ENCODE data around the gene RTN4RL2. TPM values are rescaled to one million over a fixed set of nuclear protein-coding genes. Genes with fewer than 3 reads are reported as not detected.

RTN4RL2 gene
- 0.13 TPM in 1 of 2 replicates, not detected in the other for total RNA-seq

DNA sequence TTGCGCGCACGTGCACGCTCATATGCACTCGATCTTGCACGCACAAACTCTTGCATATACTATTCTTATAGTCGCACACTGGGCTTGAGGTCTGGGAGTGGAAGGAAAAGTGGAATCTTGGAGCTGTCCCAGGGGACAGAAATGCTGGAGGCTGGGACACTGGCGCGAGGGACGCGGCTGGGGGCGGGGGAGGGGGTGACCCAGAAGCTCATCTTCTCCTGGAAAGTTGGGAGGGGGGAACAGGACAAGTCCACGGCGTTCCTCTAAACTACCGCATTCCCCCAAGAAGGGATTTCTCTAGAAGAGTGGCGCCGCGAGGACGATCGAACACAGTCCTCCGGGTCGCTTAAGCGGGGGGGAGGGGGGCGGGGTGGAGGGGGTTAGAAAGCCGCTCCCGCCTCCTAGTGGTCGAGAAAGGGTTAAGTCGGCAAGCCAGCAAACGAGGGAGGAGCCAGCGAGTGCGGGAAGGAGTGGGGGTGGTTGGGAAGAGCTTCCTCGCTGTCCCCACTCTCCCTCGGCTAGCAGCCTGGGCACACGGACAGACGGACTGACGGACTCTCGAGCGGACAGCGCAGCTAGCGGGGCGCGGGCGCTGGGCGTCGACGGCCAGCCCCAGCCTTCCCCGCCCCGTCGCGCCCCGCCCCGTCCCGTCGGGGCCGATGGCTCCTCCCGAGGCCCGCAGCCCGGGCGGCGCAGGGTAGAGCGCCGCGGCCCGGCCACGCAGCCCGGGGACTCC, at the start of gene RTN4RL2:
Gene RTN4RL2 (plus strand): TSS at position 507 of the 736 bp plus-strand sequence. CDS start 338 bp downstream, outside the sequence.

DNA sequence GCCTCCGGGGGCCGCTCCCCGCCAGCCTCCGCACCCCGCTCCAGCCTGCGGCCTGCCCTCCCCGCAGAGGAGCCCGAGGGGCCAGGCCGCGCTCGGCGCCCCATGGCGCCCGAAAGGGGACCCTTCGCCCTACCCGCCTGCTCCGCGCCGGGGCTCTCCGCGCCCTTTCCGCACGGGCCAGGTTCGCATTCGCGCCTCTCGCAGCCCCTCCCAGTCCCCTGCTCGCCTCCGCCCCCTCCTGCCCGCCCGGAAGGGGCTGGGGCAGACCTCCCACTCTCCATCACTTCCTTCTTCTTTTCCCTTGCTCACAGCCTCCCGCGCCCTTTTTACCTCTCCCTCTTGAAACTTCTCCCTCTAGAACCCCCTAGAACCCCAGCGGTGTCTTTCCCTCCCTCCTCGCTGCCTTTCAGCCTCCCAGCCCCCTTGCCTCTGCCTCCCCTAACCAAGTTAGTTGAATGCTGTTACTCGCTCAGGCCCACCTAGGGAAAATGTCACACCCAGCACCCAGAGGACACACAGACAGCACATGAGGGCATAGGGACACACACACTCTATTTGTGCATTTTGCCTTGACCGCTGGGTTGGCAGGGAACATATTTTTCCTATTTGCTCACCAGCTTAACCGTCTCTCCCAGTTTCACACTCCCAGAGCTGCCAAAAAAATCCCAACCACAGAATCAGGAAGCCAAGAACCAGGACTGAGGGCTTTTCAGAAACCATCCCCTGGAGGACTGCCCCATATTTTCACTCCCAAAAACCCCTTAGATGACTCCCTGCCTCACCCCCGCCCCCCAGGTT, 33.2 kb upstream of the RTN4RL2 start, which contains the start of gene SLC43A3:
Gene SLC43A3 (minus strand): TSS at position 193 of the 798 bp plus-strand sequence. CDS start 949 bp downstream, outside the sequence.

DNA sequence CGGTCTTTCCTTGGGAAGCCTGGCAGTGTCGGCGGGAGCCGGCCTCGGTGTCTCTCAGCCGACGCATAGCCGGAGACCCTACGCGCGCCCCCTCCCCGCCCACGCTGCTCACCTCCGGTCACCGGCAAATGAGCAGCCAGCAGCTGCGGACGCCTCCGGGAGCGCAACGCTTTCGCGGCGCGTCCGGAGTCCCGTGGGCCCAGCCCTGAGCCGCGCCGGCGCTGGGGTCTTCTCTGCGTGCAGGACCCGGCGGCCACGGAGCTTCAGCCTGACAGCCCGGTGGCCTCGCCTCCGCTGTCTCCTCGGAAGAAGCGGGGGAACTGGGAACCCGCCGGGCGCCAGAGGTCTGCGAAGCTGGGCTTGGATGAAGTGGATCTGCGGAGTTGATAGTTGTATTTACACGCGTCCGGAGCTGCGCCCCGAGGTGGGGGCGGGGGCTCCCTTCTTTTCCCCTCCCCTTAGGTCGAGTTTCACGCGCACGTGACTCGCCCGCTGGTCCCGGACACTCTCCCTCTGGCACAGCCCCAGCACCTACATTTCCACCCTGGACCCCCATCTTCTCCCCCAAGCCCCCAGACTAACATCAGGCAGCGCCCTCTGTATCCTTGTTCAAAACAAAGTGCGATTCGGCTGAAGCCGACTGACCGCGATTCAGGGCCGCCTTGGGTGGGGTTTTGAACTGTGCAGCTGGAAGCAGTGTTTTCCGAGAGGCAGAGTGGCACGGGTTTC, 55.2 kb downstream of the RTN4RL2 start, which contains the start of gene SLC43A1:
Gene SLC43A1 (minus strand): TSS at position 371 of the 729 bp plus-strand sequence. CDS start 1,591 bp downstream, outside the sequence.

Other genes with a start within 250 kb of the RTN4RL2 start
- gene APLNR, start 223.3 kb upstream of the RTN4RL2 start, total RNA-seq = 0.03 and 0.39 TPM in 2 replicates
- gene TNKS1BP1, start 135.6 kb upstream of the RTN4RL2 start, total RNA-seq = 89.9 and 90.3 TPM in 2 replicates
- gene SSRP1, start 124.6 kb upstream of the RTN4RL2 start, total RNA-seq = 49.5 and 59.6 TPM in 2 replicates
- gene P2RX3, start 122.2 kb upstream of the RTN4RL2 start, total RNA-seq = not detected in 2 replicates
- gene PRG3, start 79.4 kb upstream of the RTN4RL2 start, total RNA-seq = not detected in 2 replicates
- 0.26 and 0.73 TPM in 2 replicates for gene PRG2, start 69.9 kb upstream of the RTN4RL2 start, total RNA-seq
- 18.2 and 21.3 TPM in 2 replicates for gene SLC43A3, start 33.4 kb upstream of the RTN4RL2 start, total RNA-seq
- 6.3 and 12.7 TPM in 2 replicates for gene SLC43A1, start 55.2 kb downstream of the RTN4RL2 start, total RNA-seq
- 18.6 and 24.2 TPM in 2 replicates for gene TIMM10, start 70.2 kb downstream of the RTN4RL2 start, total RNA-seq
- gene SMTNL1, start 77.1 kb downstream of the RTN4RL2 start, total RNA-seq = not detected in 2 replicates
- gene UBE2L6, start 107.1 kb downstream of the RTN4RL2 start, total RNA-seq = 46.3 and 60.1 TPM in 2 replicates
- gene SERPING1, start 137.2 kb downstream of the RTN4RL2 start, total RNA-seq = 11.6 and 43.9 TPM in 2 replicates
- 1.2 and 1.8 TPM in 2 replicates for gene YPEL4, start 189.4 kb downstream of the RTN4RL2 start, total RNA-seq
- 11.0 and 13.5 TPM in 2 replicates for gene CLP1, start 197.2 kb downstream of the RTN4RL2 start, total RNA-seq
- gene ZDHHC5, start 207.6 kb downstream of the RTN4RL2 start, total RNA-seq = 47.3 and 57.9 TPM in 2 replicates

All from smooth muscle cell of the pulmonary artery (primary cell).